IPS-20b (cell line): ENCODE data around the gene RBMX.

Experiments
- H3K27ac ChIP-seq: one replicate; pipeline ENCODE4 v1.5.1; 2013; ENCODE audit warnings: low read length
- H3K27me3 ChIP-seq: 2 replicates; pipeline ENCODE4 v1.6.1; 2013; ENCODE audit warnings: mild to moderate bottlenecking, low read length, inconsistent platforms; ENCODE audit not compliant: insufficient read depth
- H3K36me3 ChIP-seq: 2 replicates; pipeline ENCODE4 v1.6.1; 2013; ENCODE audit warnings: low read depth, mild to moderate bottlenecking, inconsistent platforms, low read length, moderate library complexity; ENCODE audit not compliant: insufficient read depth
- H3K4me1 ChIP-seq: 2 replicates; pipeline ENCODE4 v1.6.1; 2013; ENCODE audit warnings: mild to moderate bottlenecking, control low read depth, inconsistent platforms, low read length, moderate library complexity; ENCODE audit not compliant: insufficient read depth
- H3K4me3 ChIP-seq: 2 replicates; pipeline ENCODE4 v1.5.1; 2013; ENCODE audit warnings: mild to moderate bottlenecking, low read length, inconsistent platforms
- H3K9ac ChIP-seq: 2 replicates; pipeline ENCODE4 v1.6.1; 2013; ENCODE audit warnings: low read depth, mild to moderate bottlenecking, inconsistent platforms, low read length, moderate library complexity
- H3K9me3 ChIP-seq: 2 replicates; pipeline ENCODE4 v1.6.1; 2013; ENCODE audit warnings: mild to moderate bottlenecking, low read depth, low read length, inconsistent platforms; ENCODE audit not compliant: insufficient read depth

The RBMX gene

GRCh38 chrX:136825771-136826170, 54.8 kb downstream of the RBMX start:
- H3K9me3 ChIP-seq = no peaks in the 10 kb centered on the region
- no peak overlapping the region for H3K9ac ChIP-seq
- no peak overlapping the region for H3K4me3 ChIP-seq
- no peaks in the 10 kb centered on the region for H3K27me3 ChIP-seq
- H3K27ac ChIP-seq = no peak overlapping the region
- H3K4me1 ChIP-seq = no peaks in the 10 kb centered on the region
- H3K36me3 ChIP-seq = no peaks in the 10 kb centered on the region
